DMS 273 (cell line): ENCODE results near the gene MYO9A.
A peak's percentile ranks its signal among the peaks of the same experiment; 100 is the strongest.

Experiments
- DNase-seq: peaks from one replicate; lab custom pipeline; 2025; ENCODE audit not compliant: unreplicated experiment; lab: John Stamatoyannopoulos, UW

Gene MYO9A

DNA sequence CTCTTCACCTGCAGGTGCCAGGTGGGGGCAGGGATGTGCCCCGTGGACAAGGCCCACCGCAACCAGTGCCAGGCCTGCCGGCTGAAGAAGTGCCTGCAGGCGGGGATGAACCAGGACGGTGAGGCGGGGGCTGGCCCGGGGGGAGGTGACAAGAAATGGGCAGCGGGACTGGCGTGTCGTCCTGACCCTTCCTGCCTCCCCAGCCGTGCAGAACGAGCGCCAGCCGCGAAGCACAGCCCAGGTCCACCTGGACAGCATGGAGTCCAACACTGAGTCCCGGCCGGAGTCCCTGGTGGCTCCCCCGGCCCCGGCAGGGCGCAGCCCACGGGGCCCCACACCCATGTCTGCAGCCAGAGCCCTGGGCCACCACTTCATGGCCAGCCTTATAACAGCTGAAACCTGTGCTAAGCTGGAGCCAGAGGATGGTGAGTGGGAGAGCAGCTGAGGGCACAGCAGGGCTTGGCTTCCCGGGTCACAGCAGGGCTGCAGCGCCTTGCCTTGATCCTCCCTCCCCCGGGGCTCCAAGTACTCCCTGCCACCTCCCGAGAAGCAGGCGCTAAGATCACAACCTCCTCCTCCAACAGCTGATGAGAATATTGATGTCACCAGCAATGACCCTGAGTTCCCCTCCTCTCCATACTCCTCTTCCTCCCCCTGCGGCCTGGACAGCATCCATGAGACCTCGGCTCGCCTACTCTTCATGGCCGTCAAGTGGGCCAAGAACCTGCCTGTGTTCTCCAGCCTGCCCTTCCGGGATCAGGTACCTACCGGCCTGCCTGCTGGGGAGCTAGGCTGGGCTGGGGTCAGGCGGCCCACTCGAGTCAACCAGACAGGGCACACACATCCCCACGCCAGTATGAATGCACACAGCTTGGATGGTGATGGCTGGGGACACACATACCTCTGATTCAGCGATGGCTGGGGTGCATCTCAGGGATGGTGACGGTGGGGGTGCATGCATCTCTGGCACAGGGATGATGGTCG, 305.9 kb downstream of the MYO9A start:
- DNase-seq, result no peak

DNA sequence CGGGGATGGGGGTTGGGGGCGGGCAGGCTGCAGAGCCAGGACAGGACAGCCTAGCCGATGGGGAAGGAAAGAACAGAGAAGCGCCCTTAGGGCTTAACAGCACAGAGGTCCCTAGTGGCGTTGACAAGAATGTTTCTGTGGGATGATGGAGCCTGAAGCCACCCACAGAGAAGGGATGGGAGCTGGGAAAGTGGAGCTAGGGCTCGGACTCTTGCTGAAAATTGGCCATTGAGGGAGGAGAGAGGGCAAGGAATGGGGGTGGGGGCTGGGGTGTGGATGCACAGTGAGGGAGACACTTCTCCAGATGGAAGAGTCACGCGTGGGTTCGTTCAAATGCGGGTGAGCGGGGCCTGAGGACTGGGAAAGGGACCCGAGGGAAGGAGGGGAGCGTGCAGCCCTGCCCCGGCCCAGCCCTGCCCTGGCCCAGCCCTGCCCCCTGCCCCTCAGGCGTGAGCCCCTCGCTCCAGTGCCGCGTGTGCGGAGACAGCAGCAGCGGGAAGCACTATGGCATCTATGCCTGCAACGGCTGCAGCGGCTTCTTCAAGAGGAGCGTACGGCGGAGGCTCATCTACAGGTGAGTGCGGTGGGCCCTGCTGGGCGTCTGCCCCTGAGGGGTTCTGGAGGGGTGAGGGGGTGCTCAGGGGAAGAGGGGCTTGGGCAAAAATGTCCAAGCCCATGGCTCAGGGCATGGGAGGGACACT, 306.8 kb downstream of the MYO9A start:
- DNase-seq, result no peak

DNA sequence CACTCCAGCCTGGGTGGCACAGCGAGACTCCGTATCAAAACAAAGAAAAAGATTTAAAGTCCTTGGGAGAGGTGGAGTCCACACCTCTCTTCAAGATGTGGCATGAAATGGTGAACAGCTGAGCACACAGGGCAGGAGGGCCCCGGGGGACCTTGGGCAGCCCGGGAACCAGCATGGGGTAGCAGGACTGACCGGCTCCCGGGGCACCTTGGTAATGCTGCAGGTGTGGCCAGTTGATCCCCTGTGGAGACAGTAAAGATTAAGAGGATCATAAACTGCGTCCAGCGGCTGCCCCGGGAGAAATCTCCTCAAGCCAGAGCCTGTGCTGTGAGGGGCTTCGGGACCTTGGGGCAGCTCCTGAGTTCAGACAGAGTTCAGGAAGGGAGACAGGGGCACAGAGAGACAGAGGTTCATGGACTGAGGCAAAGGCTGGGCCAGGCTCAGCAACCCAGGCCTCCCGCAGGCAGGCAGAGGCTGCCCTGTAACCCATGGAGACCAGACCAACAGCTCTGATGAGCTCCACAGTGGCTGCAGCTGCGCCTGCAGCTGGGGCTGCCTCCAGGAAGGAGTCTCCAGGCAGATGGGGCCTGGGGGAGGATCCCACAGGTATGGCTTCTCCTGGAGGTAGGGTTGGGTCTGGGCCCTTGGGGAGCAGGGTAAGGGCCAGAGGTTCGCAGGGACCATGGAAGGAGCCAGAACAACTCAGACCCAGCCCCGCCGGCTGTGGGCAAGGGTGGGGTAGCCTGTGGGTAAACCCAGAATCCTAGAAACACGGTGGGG, 307.5 kb downstream of the MYO9A start, which contains the start of gene NR2E3:
TSS of gene NR2E3 (plus strand) at position 299 of the 780 bp plus-strand sequence. CDS start at position 489, 190 bp downstream.
- no peak for DNase-seq

DNA sequence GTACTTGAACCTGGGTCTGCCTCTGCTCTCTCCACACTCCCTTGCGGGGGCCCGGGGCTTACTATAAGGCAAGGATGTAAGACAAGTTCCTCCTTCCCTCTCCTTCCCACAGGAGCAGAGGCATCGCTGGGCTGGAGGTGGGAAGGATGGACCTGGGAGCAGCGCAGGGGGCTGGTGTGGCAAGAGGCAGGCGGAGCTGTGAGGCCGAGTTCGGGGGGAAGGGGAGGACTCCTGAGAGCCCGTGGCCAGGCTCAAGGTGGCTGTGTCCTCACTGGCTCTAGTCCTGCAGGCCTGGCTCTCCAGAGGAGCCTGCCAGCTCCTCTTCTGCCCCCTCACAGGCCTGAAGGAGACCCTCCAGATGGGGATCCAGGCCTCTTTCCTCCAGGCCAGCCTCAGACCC, 308.6 kb downstream of the MYO9A start:
- no peak for DNase-seq

DNA sequence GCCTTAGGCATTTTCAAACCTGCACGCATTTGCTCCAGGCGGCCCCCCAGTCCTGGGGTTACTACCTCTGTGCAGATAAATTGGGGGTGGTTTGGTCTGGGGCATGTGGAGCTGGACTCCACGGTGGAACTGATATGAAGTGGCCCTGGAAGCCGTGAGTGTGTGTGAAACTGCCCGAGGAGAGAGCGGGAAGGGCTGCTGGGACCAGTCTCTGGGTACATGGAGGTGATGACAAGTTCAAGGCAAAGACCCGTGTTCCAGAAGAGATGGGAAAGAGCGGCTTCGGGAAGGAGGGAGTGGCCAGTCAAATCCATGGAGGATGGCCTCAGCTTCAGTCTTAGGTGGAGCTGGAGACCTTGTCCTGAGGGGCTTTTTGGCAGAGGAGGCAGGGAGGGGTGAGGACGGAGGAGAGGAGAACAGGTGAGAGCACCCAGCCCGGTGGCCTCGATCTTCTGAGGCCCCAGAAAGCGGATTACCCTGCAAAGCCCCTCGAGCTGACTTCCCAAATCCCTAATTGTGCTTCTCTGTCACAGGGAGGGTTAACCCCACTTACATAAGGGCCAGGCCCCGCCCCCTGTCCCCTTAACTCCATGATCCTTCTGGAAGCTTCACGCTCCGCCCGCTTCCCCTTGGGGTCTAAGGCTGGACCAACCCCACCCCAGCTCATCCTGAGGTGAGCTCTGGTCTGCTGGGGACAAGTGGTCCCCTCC, 309.5 kb downstream of the MYO9A start:
- DNase-seq, result no peak

DNA sequence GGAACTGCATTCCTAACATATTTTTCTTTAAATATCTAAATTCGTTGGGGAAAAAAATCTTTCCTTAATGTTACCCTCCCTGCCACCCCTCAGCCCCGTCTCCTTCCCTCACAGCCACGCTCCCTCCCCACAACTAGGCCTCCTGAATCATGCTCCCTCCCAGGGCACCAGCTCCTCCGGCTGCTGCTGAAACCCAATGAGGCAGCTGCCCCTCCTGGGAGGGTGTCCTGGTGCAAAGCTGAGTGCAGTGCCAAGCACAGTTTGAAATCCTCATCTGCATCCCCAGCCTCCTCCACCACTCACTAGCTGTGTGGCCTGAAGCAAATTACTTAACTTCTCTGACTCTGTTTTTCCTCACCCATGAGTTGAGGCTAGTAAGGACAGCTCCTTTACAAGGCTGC, 310.3 kb downstream of the MYO9A start:
- peak; percentile 46 for DNase-seq

DNA sequence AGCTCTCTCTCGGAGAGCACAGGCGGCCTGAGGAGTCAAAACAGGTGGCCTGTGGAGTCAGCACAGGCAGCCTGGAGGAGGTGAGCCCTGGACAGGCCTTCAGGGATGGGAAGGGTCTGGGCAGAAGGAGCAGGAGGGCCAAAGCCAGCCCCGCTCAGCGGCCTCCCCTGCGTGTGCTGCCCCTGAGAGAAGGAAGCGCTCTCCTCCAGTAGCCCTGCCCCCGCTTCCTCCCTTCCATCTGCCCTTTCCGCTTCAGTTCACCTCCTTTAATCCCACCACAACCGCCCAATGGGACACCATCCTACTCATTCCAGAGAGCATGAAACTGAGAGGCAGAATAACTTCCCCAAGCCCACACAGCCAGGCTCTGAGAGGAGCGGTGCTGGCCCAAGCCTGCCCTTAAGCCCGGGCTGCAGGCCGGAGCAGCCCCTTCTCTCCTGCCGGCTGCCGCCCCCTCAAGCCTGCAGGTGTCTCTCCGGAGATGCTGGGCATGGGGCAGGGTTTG, 310.8 kb downstream of the MYO9A start:
- DNase-seq, result peak; percentile 63

DNA sequence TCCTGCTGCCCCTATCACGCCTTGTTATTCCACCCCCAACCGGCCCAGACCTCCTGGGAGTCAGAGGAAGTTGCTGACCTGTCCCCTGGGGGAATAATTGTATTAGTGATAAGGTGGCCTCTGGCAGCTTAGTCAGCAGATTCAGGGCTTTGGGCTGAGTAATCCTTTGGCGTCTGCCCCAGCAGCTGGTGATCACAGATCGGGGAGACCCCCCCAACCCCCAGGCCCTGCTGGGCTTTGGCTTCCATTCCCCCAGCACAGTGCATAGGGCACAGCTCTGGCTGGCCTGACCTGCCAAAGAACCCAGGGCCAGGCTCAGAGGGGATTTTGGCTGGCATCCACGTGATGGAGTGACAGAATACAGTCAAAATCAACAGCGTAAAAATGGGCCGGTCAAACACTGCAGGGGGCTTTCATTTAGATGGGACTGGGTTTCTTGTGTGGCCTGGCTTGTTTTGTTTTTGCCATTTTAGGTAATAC, 311.5 kb downstream of the MYO9A start:
- peak; percentile 58 for DNase-seq

DNA sequence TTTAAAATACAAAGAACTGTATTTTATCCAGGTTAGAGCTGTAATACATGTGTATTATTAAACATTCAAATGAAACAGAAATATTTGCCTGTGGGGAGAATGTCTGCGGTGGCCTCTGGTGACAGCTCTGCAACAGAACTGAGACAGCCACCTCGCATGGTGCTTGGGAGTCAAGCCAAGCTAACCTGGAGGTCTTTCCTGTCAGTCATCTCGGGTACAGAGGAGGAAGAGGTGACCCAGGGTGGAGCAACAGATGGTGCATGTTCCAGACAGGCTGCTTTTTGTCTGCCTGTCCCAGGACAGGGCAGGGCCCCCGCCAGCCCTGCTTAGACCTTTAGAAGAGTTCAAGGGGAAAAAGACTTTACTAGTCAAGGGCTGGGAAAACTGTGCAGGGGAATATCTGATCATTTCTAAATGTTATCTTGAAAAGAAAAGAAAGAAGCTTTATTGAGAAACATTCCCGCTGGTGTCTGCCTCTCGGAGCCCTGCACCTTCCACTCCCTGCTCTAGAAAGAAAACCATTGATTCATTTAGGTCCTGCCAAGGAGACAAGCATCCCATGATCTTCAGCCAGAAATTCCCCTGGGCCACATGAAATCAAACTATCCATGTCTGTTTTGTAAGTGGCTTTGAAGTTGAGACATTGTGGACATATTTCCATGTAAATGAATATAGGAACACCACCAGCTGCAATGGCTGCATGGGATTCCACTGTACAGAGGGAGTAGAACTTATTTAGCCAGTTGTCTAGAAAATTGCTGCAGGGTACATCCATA, 313.1 kb downstream of the MYO9A start:
- DNase-seq, result peak; percentile 41

DNA sequence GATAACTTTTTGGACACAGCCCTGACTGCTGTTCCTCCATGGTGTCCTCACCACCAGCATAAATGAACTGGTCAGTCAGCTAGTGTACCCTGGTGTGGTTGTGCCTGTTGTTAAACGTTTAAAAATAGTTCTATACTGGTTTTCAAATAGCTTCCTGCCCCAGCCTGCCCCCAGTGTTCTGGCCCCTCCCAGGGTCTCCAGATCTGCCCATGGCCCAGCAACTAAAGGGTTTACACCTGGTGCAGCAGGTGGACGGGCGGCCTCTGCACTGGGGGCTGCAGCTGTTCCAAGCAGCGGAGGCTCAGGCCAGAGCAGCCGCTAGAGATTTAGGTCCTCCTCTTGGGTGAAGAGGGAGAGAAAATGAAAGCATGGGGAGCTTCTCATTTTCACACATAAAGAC, 313.7 kb downstream of the MYO9A start:
- DNase-seq, result peak; percentile 37

DNA sequence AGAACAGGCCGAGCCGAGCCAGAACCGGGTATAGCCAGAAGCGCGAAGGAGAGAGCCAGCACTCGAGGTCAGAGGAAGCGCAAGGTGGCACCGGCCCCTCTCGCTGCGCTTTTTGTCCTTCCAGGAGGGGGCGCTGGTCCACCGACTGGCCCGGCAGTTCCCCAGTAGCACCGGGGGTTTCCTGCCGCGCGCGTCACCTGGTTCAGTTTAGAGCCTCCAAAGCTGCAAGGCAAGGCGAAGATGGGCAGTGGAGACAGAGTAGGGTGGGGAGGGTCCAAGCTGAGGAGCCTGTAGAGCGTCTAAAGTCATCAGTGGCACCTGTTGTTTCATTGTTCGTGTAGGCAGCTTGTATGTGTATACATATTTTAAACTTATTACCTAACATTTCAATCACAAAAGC, 315.2 kb downstream of the MYO9A start:
- no peak for DNase-seq

DNA sequence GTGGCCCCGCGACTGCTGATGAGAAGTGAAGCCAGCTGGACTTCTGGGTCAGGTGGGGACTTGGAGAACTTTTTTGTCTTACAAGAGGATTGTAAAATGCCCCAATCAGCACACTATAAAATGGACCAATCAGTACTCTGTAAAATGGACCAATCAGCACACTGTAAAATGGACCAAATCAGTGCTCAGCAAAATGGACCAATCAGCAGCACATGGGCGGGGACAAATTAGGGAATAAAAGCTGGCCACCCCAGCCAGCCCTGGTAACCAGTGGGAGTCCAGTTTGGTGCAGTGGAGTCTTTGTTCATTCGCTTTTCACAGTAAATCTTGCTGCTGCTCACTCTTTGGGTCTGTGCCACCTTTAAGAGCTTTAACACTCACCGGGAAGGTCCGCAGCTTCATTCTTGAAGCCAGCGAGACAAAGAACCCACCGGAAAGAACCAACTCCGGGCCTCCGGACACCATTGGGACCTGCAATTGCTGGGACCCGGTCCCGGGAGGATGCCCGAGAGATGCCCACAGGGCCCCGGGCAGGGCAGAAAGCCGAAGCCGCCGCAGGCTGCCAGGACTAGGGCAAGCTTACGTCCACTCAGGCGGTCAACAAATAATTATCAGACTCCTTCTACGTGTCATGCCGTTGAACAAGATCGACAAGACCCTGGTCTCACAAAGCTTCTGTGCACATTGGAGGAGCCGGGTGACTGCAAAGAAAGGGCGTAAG, 315.9 kb downstream of the MYO9A start:
- DNase-seq, result no peak

DNA sequence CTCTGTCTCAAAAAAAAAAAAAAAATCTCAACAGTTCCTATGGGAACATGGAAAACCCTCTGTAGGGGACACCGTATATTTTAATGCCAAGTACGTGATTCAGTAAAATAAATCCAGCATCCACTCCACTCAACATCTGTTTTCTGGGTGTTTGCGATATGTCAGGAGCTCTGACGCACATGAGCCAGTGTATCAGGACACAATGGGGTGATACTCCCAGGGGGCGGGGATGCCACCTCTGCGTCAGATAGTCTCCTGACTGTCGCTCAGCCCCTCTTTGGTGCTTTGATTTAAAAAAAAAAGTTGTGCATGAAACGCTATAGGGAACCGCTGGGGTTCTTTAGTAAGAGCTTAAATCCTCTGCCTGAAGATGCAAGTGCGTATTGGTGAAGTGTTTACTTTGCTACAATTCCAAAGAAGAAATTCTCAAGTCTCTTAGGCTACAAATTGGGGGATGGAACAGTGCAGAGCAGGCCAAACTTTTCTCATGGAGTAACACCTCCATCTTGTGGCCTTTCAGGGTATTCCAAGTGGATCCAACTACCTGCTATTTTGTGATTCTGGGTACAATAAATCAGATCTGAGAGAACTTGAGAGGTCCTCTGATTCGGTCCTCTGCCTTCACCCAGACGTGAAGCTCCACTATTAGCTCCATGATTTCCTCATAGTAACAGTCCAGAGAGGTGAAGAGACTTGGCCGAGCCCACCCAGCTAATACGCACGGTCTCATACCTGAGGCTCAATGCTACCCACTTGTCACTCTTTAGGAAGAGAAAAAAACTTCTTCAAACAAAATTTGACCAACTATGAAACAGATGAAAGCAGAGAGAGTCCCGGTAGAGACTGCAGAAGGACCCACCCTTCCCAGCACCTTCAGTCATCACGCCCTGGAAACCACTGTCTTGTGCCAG, 316.9 kb downstream of the MYO9A start:
- peak; percentile 67 for DNase-seq

DNA sequence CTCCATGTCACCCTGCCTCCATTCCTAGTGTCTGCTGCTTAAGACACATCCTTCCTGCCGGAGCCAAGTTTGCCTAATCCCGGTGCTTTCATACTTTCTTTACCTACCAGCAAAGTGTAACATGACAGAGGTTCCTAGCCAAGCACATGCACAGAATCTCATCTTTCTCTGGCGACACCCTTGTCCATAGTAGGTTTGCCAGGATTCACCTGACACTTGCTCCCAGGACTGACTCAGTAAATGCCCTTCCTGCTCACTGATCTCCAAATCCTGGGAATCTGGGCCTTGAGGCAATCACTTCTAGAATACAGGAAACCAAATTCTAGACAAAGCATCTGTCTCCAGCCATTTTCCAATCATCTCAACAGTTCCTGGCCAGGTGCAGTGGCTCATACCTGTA, 317.8 kb downstream of the MYO9A start:
- no peak for DNase-seq

DNA sequence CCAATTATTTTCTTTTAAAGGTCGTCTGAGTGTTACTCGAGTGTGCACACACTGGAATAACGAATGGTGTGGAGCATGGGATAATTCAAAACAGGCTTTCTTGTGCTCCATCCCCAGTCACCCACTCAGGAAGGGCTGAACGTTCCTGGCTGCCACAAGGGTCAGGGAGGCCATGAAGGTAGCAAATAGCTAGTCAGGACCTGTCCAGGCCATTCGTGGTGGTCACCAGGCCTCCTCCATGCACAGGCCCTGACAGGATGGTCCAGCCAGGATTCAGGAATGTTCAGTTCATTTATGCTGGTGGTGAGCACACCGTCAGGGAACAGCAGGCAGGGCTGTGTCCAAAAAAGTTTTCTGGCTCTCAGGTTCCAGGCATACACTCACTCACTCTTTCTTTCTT, 319.3 kb downstream of the MYO9A start:
- DNase-seq, result no peak

DNA sequence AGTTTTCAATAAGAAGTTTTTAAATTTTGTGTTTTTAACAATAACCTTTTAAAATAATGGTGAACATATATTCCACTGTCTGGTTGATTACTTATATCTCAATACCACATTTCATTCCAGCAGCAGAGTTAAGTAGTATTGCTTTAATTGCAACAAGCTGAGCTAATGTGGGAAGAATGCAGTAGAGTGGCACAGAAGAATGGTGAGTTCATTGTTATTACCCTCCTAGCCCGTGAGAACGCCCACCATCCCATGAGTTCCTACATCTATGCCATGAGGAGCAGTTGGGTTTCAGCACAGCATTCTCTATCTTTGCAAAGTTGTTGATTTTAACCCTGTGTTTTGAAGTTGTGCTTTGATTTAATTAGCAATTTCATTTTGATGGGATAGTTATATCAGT, 325.4 kb downstream of the MYO9A start:
- no peak for DNase-seq

DNA sequence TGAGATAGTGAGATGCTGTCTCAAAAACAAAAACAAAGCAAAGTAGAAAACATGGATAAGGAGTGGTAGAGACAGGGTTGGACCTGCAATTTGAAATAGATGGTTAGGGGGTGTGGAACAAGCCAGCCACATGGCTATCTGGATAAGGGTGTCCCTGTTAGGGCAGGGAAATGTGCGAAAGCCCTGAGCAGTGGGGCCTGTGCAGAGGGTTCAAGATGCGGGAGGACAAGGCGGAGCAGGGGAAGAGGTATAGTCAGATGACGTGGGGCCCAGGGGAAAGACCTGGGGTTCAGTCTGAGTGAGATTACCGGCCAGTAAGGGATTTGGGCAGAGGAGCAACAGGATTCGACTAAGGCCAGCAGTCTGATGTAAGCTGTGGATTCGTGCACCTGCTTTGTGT, 326.0 kb downstream of the MYO9A start:
- DNase-seq, result no peak

DNA sequence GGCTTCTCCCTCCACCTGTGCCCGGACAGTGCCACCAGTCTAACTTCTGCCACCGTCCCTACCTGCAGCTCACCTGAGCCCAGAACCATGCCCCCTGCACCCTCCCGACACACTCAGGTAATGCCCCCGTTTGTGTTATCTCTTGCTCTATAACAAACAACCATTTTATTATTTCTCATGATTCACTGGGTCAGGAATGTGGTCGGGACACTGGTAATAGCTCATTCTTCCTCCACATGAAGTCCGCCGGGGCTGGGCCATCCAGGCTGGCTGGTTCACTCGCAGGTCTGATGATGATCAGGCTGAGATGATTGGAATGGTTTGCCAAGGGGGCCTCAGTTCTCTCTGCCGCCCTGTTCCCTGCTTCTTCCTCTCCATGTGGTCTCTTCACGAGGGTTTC, 327.9 kb downstream of the MYO9A start:
- no peak for DNase-seq
